Bronchial epithelial cell (primary cell): ENCODE data around the gene CHD6. TPM values are rescaled to one million over a fixed set of nuclear protein-coding genes. Genes with fewer than 3 reads are reported as not detected.

ENCODE experiments used
- DNase-seq: peaks from one replicate; pipeline ENCODE4 v3.0.0-alpha.2; 2010; ENCODE audit warnings: low read depth
- FAIRE-seq: peaks from 2 replicates; lab custom pipeline; 2011; peaks lifted over from hg19 to GRCh38; lab: Jason Lieb, UNC
- H3K27me3 ChIP-seq: 2 replicates; pipeline ENCODE4 v1.5.1; 2011; ENCODE audit warnings: low read length; ENCODE audit not compliant: control insufficient read depth, insufficient read depth
- H3K36me3 ChIP-seq: 2 replicates; pipeline ENCODE4 v1.5.1; 2011; ENCODE audit warnings: low read length; ENCODE audit not compliant: control insufficient read depth, insufficient read depth
- H3K4me3 ChIP-seq: 2 replicates; pipeline ENCODE4 v1.5.1; 2011; ENCODE audit warnings: mild to moderate bottlenecking, low read depth, low read length, control low read depth
- CTCF ChIP-seq: IDR thresholded peaks from 2 replicates; pipeline ENCODE4 v1.5.1; 2011; ENCODE audit warnings: mild to moderate bottlenecking, moderate library complexity, low read length, control low read depth, inconsistent platforms; ENCODE audit not compliant: insufficient read depth, severe bottlenecking
- total RNA-seq: library from RNA; depleted of rRNA; stranded (reverse); fragments of >200 nt; gene quantifications from 2 replicates; pipeline ENCODE4 v1.2.1, GENCODE V29; 2014

Gene CHD6
- total RNA-seq, 1 donor from 2014 or later: 10.8 TPM

- H3K36me3 ChIP-seq: peaks cover 11% of the 10 kb centered on the region
- no peaks in the 10 kb centered on the region for H3K27me3 ChIP-seq
- H3K4me3 ChIP-seq: no peak overlapping the region
- no peak for TF ChIP-seq CTCF
- FAIRE-seq (no peak), DNase-seq (no peak)
Observed at GRCh38 chr20:41454250-41454649, 163.9 kb downstream of the CHD6 start.

- FAIRE-seq (no peak), DNase-seq (no peak)
- peaks cover 11% of the 10 kb centered on the region for H3K36me3 ChIP-seq
- TF ChIP-seq CTCF: no peak
- H3K4me3 ChIP-seq: no peak overlapping the region
- no peaks in the 10 kb centered on the region for H3K27me3 ChIP-seq
Observed at GRCh38 chr20:41453010-41453950, 164.9 kb downstream of the CHD6 start.

GRCh38 chr20:41452226-41452625 is 166.0 kb downstream of the CHD6 start:
- Histone ChIP-seq H3K27me3 (no peaks in the 10 kb centered on the region), H3K36me3 (peaks cover 10% of the 10 kb centered on the region), H3K4me3 (no peak overlapping the region)
- no peak for DNase-seq
- no peak for TF ChIP-seq CTCF
- no peak for FAIRE-seq

- no peak for TF ChIP-seq CTCF
- Histone ChIP-seq H3K36me3 (peaks cover 16% of the 10 kb centered on the region), H3K27me3 (no peaks in the 10 kb centered on the region), H3K4me3 (no peak overlapping the region)
- no peak for DNase-seq
- FAIRE-seq: no peak
Observed at GRCh38 chr20:41447006-41447405, 171.2 kb downstream of the CHD6 start.

GRCh38 chr20:41446456-41446855 is 171.7 kb downstream of the CHD6 start:
- H3K4me3 ChIP-seq: no peak overlapping the region
- DNase-seq (no peak), FAIRE-seq (no peak)
- peaks cover 15% of the 10 kb centered on the region for H3K36me3 ChIP-seq
- no peaks in the 10 kb centered on the region for H3K27me3 ChIP-seq
- no peak for TF ChIP-seq CTCF

- FAIRE-seq: no peak
- no peak for TF ChIP-seq CTCF
- Histone ChIP-seq H3K27me3 (no peaks in the 10 kb centered on the region), H3K36me3 (peaks cover 13% of the 10 kb centered on the region), H3K4me3 (no peak overlapping the region)
- DNase-seq: no peak
Observed at GRCh38 chr20:41444821-41445220, 173.4 kb downstream of the CHD6 start.
